GM12801 (cell line): ENCODE data around the gene CSNK1G3.

ENCODE experiments used
- TF ChIP-seq, protein P1 (sequence below): IDR thresholded peaks from one replicate; pipeline ENCODE4 v1.5.1; 2011; ENCODE audit warnings: control low read depth; ENCODE audit not compliant: insufficient read length; ENCODE audit errors: extremely low read depth

Gene CSNK1G3

DNA sequence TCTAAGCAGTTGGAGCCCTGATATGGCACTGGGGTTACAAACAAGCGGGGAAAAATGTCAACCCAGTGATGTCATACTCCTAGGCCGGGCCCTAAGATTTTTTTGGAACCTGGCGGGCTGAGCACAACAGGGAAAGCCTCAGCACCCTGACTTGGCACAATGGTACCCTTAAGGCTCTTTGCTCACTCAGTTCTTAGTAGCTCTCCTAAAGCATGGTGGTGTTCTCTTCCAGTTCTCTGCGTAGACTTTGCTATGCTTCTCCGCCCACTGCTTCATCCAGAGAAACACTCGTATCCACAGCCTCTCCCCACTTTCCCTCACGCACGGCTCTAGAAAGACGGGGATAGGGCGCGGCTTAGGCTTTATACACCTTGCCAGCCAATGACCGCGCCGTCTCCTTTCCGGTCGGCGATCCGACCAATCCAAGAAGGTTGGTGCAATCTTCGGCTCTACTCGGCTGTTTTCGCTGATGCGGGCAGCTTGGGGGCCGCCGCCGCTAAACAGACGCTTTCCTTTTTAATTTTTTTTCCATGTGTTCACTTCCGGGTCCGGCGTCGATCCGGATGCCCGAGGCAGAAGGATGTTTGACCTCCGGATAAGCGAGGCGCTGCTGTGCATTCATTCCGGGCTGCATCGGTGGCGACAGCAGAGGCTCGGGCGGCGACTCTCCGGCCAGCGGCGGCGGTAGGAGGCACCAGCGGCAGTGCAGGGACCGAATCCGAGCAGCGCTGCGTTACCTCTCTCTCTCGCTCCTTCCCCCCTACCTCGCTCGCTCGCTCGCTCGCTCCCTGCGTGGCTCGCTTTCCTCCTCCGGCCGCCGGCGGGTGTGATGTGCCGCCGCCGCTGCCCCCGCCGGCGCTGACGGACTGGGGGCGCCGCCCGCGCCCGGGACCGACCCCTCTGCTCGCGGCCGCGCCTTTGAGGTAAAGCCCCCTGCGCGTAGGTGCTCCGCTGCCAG lies at the start of gene CSNK1G3:
Gene CSNK1G3 (plus strand): TSS at position 530 of the 958 bp plus-strand sequence. CDS start 33,487 bp downstream, outside the sequence.
- TF ChIP-seq, protein P1, sequence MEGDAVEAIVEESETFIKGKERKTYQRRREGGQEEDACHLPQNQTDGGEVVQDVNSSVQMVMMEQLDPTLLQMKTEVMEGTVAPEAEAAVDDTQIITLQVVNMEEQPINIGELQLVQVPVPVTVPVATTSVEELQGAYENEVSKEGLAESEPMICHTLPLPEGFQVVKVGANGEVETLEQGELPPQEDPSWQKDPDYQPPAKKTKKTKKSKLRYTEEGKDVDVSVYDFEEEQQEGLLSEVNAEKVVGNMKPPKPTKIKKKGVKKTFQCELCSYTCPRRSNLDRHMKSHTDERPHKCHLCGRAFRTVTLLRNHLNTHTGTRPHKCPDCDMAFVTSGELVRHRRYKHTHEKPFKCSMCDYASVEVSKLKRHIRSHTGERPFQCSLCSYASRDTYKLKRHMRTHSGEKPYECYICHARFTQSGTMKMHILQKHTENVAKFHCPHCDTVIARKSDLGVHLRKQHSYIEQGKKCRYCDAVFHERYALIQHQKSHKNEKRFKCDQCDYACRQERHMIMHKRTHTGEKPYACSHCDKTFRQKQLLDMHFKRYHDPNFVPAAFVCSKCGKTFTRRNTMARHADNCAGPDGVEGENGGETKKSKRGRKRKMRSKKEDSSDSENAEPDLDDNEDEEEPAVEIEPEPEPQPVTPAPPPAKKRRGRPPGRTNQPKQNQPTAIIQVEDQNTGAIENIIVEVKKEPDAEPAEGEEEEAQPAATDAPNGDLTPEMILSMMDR: no peak

DNA sequence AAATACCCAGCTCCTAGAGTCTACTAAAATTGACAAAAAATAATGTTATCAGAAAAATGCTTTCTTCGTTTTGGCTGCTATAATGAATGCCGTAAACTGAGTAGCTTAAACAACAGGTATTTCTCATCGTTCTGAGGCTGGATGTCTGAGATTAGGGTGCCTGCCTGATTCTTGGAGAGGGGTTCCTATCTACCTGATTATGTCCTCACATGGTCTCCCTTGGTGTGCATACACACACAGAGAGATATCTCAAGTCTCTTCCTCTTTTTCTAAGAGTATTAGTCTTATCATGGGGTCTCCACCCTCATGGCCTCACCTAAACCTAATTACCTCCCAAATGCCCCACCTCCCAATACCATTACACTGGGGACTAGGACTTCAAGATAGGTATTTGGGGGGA lies 40.6 kb upstream of the CSNK1G3 start:
- TF ChIP-seq, protein P1: no peak

DNA sequence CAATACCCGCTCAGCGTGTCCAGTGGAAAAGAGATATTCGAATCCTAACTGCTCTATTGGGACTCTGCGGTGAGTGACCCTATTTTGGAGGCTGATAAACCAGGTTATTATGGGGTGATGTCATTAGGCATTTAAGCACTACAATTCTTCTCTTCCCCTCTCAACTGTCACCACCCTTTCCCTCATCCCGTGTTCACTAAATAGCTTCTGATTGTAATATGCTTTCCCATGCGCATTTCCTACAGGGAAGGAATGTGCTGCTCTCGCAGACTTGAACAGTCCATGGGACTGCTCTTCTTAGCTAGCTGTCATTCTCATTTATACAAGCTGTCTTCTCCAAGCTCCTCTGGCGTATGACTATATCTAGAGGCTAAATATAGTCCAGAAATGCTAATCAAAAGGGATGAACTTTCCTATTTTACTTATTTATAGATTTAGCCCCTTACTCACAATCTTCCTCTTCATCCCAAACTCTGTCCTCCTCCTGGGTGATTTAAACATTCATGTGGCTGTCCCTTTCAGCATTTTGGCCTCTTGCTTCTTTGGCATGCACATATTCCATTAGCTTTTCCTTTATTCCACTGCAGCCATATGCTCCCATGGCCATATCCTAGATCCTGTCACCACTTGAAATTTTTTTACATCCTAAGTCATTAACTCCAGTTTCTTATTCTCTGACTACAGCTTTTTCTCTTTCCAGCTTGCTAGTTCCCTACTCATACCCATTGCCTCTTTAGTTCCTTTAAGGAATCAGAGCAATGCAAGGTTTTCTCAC lies 39.6 kb upstream of the CSNK1G3 start:
- TF ChIP-seq, protein P1: no peak

DNA sequence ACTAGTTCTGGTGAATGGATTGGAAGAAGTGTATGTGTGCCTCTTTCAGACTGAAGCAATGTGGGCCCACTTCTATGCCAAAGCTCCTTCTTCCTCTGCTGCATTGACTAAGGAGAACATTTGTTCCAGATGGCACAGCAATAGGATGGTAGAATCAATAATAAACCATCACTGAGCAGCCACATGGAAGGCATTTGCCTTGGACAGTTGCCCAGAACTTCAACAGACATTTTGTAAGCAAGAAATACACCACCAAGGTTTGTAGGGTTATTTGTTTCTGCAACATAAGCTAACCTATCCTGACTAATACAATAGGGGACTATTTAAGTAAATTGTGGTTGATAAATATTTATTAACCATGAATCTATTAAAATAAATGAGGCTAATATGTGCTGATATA lies 37.7 kb upstream of the CSNK1G3 start:
- TF ChIP-seq, protein P1: no peak

DNA sequence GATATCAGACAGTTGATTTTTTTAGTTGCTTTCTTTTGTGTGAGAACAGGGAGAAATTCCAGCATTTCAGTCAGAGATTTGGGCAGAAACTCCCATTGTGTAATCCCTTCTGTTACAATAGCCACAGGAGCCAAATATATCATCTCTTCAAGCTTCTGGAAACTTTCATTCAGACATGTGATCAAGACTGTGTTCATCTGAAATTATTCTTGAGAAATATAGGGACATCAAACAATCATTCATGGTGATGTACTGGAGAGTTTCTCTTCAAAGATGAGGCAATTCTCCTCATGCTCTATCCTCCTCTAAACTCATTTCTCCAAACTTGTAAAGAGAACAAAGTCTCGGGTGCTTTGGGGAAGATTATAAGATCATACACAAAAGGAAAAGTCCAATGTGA lies 35.2 kb upstream of the CSNK1G3 start:
- TF ChIP-seq, protein P1: no peak

DNA sequence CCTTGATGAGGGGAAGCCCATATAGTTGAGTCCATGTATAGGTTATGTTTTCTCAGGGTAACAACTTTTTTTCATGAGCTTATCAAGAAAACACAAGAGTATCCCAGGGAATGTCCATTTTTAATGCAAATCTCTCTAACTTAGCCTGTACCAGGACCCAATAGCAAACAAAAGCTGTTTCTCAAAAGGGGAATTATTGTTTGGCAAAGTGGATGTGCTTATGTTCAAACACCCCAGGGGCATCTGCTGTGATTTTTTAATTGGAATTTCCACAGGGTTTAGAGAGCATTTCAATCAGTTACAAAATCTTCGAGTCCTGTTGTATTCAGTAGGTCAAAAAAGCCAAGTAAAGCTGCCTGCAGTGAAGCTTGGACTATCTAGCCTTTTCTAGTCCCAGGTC lies 33.4 kb upstream of the CSNK1G3 start:
- TF ChIP-seq, protein P1: no peak

DNA sequence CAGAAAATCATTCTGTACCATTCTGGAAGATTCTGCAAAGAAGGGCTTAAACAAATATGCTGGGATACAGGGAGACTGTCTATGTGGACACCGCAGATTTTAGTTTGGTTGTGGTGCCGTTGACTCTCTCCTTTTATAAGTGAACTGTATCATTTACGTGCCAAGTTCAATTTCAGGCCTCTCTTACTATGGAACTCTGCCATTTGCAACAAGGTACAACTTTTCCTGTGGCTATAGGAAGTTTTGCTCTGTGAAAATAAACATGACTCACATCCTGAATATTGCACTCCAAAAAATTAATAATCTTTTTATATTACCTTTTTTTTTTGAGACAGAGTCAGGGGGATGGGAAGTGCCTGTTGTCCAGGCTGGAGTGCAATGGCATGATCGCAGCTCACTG lies 29.7 kb upstream of the CSNK1G3 start:
- TF ChIP-seq, protein P1: no peak
